Ramos (cell line): Measurements from ENCODE around the gene SLC11A1.

Source experiments
- in situ Hi-C: fragments of 300-500 bp; cut with MboI; formaldehyde crosslinking; loops from one replicate; pipeline ENCODE4 v1.14.3; 2022; ENCODE audit warnings: low sequenced_read_pairs; ENCODE audit not compliant: unreplicated experiment

The SLC11A1 gene

GRCh38 chr2:218429911-218430692 is 48.0 kb downstream of the SLC11A1 start:
- in situ Hi-C loops: no loop called here

DNA sequence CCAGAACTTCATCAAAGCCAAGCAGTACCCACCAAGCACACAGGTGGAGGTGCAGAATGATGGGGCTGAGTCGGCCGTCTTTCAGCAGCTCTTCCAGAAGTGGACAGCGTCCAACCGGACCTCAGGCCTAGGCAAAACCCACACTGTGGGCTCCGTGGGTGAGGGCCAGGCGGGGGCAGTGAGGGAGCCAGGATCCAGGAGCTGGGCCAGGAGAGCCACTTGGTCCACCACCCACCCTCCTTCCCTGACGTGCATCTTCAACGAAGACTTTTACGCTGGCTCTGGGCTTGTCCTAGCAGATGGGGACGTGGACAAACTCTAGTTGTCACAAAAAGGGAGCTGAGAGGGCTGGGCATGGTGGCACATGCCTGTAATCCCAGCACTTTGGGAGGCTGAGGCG is 48.6 kb downstream of the SLC11A1 start:
- in situ Hi-C loops: no loop called here

DNA sequence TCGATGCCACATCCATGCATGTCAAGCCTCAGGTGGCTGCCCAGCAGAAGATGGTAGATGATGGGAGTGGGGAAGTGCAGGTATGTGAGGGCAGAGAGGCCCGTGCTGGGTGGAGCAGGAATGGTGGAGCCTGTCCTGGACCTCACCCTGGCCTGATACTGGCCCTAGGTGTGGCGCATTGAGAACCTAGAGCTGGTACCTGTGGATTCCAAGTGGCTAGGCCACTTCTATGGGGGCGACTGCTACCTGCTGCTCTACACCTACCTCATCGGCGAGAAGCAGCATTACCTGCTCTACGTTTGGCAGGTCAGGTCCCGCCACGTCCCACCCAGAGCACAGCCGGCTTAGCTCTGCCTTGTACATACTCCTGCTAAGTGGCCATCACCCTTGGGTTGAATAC is 49.8 kb downstream of the SLC11A1 start:
- in situ Hi-C loops: no loop called here

DNA sequence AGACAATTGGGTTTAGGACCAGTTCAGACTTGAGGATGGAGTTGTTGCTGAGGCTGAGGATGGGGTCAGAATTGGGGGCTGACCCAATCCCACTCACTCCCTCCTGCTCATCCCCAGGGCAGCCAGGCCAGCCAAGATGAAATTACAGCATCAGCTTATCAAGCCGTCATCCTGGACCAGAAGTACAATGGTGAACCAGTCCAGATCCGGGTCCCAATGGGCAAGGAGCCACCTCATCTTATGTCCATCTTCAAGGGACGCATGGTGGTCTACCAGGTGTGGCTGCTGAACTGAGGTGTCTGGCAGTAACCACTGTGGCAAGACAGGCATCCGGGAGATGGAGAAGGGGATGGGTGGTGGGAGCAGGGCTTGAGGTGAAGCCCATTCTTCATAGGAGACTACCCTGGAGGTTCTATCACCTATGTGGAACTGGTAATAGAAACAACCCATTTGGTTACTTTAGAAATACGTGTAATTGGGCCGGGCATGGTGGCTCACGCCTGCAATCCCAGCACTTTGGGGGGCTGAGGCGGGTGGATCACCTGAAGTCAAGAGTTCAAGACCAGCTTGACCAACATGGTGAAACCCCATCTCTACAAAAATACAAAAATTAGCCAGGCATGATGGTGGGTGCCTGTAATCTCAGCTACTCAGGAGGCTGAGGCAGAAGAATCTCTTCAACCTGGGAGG is 50.7 kb downstream of the SLC11A1 start:
- in situ Hi-C loops: no loop called here

DNA sequence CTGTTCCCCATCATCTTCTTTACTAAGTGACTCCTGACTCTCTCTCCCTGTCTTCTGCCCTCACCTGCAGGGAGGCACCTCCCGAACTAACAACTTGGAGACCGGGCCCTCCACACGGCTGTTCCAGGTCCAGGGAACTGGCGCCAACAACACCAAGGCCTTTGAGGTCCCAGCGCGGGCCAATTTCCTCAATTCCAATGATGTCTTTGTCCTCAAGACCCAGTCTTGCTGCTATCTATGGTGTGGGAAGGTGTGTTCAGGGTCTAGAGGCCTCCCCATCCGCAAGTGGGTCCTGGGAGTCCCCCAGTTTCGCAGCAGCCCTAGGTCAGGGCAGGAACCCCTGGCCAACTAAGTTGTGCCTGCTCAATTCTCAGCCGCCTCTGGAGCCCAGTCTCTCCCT is 52.4 kb downstream of the SLC11A1 start:
- in situ Hi-C loops: no loop called here

DNA sequence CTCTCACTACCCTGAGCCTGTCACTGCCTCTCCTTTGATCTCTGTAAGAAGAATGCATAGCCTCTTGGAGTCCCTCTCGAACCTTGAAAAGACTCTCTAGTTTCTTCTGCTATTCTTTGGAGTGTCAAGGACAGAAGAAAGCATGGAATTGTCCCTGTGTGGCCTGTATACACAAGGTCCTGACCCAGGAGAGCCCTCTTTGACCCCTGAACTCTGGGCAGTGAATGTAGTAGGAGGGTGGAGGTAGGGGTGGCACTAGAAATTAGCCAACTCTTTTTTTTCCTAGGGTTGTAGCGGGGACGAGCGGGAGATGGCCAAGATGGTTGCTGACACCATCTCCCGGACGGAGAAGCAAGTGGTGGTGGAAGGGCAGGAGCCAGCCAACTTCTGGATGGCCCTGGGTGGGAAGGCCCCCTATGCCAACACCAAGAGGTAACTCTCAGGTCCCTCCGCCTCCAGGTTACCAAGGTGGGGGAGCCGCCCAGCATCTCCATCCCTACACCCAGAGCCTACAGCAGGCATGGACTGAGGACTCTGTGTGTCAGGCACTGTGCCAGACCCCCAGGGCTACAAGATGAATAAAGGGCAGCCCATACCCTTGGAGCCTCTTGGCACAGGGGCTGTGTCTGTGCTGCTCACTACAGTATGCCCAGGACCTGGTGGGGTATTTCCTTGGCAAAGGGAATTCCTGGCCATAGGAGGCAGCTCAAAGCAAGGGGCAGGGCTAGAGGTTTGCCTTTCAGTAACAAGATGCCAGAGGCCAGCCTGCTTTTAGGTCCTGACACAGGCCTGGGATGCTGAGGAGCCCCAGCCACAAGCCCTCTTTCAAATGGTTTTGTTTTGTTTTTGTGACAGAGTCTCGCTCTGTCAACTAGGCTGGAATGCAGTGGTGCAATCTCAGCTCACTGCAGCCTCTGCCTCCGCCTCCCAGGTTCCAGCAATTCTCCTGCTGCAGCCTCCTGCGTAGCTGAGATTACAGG is 53.2 kb downstream of the SLC11A1 start:
- in situ Hi-C loops: no loop called here

DNA sequence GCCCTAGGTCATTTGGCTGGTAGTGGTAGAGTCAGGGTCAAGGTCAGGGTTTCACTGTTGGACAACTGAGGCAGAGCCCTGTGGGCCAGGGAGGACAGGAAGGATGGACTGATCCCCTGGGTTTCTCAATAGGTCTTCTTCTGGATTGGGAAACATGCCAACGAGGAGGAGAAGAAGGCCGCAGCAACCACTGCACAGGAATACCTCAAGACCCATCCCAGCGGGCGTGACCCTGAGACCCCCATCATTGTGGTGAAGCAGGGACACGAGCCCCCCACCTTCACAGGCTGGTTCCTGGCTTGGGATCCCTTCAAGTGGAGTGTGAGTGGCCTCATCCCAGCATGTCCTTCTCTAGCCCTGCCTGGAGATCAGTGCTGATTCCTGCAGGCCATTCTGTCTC is 54.9 kb downstream of the SLC11A1 start:
- in situ Hi-C loops: no loop called here

DNA sequence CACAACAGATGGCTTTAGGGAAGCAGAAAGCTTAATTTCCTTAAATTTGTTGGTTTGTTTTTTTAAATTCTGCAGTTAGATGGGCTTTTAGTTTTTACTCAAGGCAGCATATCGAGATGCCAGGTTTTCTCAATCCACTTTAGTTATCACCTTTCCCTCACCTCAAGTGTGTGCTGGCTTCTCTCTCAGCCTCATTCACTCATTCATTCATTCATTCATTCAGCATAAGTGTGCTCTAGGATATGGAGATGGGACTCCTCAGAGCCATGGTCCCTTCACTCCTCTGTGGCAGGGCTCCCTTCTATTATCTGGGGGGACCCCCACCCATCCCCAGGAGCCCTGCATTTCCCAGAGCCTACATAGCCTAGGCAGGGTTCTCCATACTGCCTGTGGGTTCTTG is 55.9 kb downstream of the SLC11A1 start:
- in situ Hi-C loops: no loop called here

- in situ Hi-C loops: no loop called here
These were observed 56.5 kb downstream of the SLC11A1 start for GRCh38 chr2:218438596-218438995.

DNA sequence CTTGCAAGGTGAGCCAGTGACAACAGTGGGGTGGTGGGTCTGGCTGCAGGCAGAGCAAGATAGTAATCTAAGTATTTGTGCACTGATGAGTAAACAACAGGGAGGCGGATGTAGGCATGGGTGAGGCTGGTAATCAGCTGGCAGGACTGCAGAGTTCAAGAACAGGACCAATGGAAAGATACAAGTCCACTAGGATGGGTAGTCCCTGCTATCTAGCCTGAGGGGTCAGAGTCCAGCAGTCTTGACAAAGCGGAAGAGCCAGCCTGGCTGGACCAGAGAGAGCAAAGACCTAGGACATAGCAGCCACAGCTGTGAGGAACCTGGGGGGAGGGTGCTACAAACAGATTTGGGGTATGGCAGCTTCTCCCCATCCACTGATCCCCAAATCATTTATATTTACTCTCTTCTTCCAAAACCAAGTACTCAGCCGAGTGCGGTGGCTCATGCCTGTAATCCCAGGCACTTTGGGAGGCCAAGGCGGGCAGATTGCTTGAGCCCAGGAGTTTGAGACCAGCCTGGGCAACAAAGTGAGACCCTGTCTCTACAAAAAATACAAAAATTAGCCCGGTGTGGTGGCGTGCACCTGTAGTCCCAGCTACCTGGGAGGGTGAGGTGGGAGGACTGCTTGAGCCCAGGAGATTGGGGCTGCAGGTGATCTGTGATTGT is 62.8 kb downstream of the SLC11A1 start:
- in situ Hi-C loops: no loop called here

GRCh38 chr2:218445602-218446001 is 63.5 kb downstream of the SLC11A1 start:
- in situ Hi-C loops: no loop called here
